Hematopoietic multipotent progenitor cell treated with erythropoietin and hydrocortisone succinate and interleukin-3 and kit ligand, for 15 days (in vitro differentiated cells): ENCODE data around the gene LRP8.

Experiments used
- DNase-seq: peaks from one replicate; pipeline ENCODE4 v3.0.0-alpha.2; 2015; ENCODE audit warnings: low spot score

The LRP8 gene

DNA sequence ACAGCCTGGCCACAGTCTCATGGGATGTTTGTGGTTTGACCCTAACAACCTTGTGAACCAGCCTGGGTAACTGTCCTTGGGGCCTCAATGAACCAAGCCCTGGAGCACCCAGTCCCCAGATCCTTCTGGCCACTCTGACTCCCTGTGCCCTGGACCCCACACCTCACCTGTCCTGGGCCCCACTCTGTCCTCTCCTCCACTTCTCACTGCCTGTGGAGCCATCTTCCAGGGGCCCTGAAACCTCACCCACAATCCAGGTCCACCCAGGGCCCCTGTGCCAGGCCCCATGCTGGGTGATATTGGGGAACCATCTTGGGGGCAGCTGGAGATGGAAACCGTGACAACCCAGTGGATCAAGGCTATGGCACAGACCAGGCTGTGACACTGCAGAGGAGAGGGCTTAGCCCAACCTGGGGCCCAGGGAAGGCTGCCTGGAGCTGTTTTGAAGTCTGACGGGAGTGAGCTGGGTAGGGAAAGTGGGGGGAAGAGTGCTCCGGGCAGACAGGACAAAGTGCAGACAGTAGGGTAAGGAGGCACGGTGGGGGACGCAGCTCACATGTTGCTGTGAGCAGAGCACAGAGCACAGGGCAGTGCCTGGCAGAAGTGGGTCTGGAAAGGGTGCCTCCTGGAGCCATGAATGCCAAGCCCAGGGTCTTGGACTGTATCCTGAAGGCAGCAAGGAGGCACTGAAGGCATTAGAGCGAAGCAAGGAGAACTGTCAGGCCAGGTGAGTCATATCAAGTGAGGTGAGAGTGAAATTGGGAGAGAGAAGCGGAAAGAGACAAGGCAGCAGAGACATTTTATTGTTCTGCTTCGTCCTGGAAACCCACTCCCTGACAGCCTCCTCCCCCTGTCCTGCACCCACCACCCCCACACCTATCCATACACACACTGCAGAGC lies 12.1 kb upstream of the LRP8 start:
- DNase-seq: no peak

DNA sequence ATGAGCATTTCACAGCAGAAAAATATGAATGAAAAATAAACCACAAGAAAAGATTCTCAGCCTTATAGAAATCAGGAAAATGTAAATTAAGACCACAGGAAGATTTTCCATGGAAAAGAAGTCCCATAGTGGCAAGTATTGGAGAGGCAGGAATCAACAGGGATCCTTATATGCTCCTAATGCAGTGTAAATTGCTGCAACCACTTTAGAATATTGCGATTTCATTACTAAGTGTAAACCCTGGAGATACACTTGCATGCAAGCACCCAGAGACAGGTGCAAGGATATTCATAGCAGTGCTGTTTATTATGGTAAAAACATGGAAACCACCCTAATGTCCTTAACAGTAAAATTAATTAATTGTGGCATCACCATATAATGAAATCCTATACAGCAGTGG lies 10.6 kb upstream of the LRP8 start:
- DNase-seq: no peak

DNA sequence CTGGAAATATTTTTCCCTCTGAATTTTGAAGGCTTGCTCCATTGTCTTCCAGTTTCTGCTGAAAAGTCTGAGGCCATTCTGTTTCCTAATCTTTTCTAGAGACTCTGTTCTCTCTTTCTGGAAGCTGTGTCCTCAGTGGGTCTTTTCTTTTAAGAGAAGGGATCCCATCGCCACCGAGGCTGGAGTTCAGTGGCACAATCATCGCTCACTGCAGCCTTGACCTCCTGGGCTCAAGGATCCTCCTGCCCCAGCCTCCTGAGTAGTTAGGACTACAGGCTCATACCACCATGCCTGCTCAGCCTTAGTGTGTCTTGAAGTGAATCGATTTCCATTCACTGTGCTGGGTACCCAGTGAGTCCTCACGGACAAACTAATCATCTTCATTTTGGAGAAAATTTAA lies 9.6 kb upstream of the LRP8 start:
- DNase-seq: no peak

DNA sequence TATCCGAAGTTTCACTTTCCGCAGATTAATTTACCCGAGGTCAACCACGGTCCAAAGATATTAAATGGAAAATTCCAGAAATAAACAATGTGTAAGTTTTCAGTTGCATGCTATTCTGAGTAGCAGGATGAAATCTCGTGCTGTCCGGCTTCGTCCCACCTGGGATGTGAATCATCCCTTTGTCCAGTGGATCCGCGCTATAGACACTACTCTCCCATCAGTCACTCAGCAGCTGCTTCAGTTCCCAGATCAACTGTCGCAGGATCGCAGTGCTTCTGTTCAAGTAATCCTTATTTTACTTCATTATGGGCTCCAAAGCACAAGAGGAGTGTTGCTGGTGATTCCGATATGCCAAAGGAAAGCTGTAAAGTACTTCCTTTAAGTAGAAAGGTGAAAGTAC lies 8.3 kb upstream of the LRP8 start:
- no peak for DNase-seq

DNA sequence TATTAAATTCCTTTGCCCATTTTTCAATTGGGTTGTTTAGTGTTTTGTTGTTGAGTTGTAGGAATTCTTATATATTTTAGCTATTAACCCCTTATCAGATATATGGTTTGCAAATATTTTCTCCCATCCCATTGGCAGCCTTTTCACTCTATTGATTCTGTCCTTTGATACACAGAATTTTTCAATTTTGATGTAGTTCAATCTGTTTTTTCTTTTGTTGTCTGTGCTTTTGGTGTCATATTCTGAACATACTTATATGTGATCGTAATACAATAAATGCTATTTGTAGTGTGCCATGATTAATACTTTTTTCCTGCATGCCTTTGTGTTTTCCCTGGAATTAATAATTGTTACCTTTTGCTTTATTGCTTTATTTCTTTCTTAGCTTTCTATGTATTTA lies 7.8 kb upstream of the LRP8 start:
- no peak for DNase-seq

DNA sequence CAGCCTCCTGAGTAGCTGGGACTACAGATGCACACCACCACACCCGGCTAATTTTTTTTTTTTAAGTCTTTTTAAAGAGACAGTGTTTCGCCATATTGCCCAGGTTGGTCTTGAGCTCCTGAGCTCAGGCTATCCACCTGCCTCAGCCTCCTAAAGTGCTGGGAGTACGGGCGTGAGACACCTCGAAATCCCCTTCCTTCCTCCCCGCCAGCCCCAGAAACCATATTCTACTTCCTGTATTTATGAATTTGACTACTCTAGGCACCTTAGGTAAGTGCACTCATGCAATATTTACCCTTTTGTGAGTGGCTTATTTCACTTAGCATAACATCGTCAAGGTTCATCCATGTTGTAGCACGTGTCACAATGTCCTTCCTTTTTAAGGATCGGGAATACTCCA lies 6.9 kb upstream of the LRP8 start:
- no peak for DNase-seq

DNA sequence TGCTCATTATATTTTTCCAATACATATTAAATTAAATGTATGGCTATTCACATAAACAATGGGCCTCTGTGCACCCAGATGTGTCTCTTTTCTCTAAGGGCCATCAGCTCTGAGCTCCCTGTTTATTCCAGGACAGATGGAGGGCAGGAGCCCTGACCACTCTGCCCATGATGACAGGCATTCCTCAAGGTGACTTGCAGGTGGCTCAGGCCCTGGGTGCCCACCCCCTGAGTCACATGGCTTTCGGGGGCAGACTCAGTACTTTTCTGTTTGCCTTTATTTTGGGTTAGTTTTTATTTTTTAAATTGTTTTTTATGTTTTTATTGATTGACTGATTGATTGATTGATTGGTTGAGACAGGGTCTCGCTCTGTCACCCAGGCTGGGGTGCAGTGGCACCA lies 6.4 kb upstream of the LRP8 start:
- DNase-seq: no peak

DNA sequence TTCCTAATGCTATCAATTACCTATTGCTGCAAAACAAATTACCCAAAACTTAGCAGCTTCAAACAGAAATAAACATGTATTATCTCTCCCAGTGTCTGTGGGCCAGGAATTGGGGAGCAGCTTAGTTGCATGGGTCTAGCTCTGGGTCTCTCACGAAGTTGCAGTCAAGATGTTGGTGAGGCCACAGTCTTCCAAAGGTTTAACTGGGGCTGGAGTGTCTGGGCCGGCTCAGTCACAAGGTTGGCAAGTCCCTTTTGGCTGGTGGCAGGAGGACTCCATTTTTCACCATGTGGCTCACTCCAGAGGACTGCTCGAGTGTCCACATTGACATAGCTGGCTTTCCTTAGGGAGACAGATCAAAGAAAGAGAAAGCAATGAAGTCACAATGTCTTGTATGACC lies 5.0 kb upstream of the LRP8 start:
- DNase-seq: no peak

DNA sequence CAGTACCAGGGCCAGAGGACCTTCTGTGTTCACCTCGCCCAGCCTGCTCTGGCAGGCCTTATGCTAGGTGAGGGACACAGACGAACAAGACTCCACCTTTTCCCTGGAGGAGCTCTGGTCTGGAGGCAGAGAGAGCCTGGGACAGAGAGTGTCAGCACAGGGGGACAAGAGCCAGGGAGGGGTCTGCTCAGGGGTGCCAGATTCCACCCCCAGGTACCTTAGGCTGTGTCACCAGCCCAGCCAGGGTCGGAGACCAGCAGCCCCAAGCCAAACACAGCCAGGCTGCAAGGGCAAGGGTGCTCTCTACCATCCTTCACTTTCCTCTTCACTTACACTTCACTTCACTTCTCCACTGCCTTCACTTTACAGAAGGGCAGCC lies 4.3 kb upstream of the LRP8 start:
- no peak for DNase-seq

DNA sequence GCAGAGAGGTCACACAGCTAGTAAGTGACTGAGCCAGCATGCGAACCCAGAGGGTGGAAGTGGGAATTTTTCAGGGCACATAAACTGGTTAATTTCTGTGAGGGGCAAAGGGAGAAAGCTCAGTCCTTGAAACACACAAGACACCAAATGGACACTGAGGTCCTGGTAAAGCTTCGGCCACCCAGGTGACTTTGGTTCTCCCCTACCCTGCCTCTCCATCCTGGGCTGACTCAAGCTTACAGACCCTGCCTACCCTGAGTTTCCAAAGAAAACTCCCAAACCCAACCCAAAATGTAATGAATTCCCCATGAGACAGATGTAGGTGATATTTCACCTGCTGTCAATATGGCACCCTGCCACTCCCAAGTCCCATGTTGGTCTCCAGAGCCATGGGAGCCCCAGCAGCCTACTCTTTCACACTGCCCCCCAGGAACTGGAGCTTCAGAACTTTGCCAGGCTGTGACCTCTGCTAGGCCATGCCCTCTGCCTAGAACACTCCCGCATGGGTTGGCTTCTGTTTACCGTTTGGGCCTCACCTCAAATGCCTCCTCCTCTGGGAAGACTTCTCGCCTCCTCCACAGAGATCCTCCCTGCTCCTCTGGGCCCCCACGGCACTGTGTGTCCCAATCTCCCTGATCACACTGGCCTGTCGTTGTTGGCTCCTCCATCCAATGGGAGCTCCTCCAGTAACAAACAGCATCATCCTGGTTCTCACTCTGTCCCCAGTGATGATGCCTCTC lies 3.7 kb upstream of the LRP8 start:
- no peak for DNase-seq

DNA sequence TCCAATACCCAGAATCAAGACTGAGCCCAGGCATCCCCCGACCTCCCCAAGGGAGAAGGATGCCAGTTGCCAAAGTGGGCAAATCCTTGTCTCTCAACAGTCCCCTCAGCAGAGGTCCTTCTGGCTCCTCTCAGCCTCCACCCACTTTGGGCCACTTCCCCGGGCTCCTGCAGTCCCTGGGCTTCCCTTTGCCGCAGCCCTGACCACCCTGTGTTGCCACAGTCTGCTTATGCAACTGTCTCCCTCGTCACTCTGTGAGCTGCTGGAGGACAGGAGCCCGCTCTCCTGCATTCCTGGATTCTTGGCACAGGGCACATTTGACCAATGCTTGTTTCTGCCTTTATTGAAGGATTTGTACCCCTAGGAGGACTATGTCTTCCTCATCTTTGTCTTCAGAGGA lies 2.9 kb upstream of the LRP8 start:
- no peak for DNase-seq

DNA sequence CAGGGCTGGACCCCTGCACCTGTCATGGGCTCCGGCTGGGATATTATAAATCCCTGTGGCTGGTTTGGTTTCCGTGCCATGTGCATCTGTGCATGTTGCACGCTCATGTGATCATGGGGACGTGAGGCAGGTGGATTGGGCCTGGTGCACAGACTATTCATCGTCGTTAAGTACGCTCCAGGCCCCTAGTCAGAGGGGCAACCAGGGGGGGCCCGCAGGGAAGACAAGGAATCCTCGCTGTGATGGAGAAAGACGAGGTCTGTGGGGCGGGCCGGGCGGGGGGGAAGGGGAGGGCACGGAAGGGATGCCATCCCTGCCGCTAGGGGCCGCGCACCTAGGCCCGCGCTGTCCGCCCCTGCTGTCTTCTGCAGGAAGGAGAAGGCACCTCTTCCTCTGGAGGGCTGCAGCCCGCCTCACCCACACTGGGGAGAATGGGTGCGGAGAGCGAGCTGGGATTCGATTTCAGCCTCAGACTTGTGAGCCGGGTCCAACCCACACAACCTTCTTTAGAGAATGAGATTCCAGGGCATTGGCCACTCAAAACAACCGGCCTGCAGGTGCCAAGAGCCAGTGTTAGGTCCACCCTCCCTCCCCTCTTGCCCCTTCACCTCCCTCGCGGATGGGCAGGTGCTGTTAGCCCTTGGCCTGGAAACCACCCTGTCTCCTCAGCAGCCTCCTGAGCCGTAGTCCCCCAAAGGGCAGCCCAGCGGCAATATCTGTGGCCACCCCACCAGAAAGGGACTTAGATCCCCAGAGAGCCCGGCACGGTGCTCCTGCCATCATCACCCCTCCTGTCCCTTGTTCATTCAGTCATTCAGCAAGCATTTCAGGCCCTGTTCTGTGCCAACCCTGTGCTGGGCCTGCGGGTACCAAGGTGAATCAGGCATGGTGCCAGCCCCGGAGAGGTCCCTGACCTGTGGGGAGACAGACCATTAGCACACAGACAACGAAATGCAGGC lies 950 bp upstream of the LRP8 start:
- no peak for DNase-seq

DNA sequence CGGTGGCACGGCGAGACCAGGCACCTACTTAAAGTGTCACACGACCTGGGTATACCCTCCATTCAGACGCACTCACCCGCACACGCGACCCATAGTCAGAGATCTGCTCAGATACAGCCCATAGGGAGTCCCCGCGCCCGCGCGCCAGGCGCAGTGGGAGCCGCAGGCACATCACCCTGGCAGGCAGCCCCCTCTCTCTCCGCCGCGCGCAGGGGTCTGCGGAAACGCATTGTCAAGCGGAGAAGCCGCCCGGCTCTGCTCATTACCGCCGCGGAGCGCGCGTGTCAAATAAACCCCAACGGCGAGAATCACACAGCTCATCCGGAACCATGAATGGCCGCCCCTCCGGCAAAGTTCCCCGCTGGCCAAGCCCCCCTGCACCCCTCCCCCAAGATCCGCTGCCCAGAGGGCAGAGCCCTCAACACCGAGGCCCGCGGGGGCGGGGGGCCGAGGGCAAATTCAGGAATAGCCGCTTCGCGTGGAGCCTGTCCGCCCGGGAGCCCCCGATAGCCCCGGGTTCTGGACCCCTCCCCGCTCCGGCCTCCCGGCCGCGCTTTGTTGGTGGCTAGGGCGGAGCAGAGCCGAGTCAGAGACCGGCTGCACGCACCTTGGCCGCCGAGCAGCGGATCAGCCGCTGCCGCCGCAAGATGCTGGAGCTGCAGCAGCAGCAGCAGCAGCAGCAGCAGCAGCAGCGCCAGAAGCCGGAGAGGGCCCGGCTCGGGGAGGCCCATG lies 522 bp downstream of the LRP8 start:
- DNase-seq: peak; percentile 14

DNA sequence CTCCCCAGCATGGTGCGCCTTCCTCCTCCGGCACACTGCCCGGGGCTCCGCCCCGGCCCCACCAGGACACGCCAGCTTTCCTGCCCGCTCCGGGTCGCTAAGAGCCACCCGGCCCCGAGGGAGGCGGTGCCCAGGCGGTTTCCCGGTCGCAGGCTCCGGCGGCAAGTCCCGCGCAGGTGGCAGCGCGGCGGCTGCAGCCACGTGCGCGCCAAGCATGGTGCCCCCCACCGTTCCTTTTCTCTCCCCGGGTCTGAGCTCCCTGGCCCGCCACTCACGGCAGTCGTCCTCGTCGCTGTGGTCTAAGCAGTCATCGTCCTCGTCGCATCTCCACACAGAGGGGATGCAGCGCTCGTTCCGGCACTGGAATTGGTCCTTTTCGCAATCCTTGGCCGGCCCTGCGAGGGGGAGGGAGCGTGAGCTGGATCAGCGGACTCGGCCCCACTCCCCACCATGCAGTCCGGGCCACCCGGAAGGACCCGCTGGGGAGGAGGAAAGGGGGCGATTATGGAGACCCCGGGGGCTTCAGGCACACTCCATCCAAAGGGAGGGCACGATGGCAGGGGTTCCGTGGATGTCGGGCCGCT lies 1.2 kb downstream of the LRP8 start:
- DNase-seq: peak; percentile 6

DNA sequence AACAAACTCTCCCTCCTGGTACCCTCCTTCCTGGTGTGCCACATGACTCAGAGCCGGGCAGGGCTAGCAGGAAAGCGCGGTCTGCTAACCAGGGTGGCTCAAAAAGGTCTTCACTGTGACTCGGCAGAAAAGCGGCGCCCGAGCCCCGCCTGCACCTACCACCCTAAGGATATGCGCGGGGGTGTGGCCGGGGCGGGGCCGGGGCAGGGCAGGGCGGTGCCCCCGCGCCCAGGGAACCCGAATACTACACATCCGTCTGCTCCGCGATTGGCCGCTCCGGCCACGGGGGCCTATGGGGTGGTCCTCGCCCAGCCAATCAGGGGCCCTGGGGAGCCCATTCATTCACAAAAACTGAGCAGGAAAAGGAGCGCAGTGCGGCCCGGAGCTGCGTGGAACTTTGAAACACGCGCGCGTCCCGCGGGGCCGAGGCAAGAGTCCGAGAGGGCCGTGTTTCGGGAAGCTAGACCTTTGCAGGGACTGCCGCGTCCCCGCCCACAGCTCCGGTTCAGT lies 1.7 kb downstream of the LRP8 start:
- peak; percentile 68 for DNase-seq

DNA sequence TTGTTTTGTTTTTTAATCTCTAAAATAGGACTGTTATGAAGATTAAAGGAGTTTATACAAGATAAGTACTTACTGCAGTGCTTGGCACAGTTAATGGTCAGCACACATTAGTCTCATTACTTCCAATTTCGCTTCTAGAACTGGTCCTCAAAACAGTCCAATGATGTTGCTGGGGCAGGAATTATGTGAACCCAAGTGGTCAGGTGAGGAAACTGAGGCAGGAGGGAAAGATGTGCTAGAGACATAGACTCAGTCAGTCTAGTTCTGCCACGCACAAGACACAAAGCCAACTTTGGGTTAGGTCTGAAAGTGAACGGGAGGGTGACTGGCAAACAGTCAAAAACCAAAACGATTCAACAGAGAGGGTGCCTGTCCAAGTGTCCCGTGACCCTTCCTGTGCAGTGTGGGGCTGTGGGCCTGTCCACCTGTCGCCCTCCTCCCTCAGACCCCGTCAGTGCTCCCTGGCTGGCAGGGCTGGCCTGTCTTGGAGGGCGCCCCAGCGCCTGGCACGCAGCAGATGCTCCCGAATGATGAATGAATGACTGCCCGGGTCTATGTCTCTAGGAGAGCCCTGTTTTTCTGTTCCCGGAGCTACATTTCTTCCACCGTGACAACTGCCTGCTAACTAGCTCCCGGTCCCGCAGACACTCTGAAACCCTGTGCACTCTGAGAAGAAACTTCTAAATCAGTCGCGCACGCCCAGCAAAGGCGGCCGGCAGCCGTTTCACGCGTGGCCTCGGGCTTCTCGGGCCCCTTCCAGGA lies 2.4 kb downstream of the LRP8 start:
- no peak for DNase-seq

DNA sequence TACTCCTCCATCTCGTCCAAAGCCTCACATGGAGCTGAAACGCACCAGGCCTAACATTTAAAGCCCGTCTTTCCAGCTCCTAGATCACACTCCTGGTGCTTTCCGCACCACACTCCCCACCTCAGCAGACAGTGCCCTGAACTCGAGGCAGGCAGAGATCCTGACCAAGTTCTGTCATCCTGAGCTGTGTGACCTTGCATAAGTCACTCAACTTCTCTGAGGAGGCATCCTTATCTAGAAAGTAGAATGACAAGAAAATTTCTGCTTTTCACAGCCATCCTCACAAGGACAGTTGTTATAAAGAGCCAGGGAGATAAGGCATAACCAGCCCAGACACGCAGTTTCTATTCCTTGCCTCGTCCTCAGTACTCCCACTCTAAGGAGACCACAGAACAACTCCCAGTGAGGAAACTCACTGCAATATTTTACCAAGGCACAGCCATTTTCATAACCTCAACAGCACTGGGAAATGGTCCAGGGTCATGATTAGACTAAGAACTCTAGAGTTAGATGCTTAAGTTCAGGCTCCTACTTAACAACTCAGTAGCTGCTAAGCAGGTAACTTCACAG lies 3.1 kb downstream of the LRP8 start:
- DNase-seq: peak; percentile 38

DNA sequence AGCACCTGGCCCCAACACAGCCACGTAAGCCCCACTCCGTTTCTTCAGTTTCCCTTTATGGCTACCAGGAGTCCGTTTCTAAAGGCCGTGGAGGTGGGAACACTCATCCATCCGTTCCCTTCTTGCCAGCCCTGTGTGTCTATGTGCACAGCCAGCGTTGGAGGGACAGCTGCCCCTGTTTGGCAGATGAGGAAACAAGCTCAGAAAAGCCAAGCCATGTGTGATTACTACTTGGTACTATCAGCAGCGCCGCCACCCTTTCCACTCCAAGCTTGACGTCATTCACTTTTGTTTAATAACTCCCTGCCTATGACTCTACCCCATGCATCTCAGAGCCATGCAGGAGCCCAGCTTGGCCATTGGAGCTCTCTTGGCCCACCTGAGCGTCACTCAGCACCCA lies 3.5 kb downstream of the LRP8 start:
- DNase-seq: no peak

DNA sequence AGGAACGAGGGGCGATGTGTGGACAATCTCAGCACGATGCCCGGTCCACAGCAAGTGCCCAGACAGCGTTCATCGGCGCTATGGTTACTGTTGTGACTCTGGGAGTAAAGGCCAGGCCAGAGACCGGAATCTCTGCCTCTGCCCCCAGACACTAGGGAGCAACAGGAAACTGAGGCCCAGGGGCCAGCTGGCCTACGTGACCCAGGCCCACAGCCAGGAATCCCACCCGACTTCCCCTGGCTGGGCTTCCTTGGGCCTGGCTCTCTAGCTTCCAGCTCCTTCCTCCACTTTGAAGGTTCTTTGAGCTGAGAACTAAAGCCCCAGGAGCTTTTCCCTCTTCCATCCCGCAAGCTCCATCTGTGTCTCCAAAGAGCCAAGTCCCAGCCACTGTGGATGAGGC lies 4.6 kb downstream of the LRP8 start:
- DNase-seq: no peak
